ENCODE results near the gene AGR2.

The AGR2 gene

DNA sequence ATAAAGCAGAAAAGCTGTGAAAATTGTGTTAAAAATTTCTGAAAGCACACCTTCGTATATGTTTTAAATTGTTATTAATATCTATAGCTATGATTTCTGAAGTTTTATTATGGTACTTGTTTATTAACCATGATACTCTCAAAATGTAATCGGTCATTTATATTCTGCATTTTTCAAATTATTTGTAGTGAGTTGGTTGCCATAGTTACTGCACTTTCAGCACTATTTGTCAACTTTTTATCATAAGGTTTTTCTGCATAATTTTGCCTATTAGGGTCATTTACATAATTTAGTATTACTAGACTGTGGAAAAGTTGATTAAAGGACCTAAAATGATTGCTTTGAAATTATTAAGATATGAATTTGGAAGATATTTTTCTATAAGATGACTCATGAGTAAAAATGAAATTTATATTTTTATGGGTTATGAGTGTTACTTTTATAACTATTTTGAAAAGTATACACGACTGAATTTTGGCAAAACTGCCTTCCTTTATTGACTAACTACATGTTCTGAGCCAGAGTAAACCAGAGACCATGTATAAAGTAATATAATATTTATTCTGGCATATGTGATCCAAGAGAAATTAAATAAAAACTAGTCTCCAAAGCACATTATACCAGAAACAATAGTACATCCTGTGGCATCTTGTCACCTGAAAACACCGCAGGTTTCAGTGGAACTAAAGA lies 7.9 kb upstream of the AGR2 start:
- DNase-seq (ENCODE audit: low read depth), result no peak

DNA sequence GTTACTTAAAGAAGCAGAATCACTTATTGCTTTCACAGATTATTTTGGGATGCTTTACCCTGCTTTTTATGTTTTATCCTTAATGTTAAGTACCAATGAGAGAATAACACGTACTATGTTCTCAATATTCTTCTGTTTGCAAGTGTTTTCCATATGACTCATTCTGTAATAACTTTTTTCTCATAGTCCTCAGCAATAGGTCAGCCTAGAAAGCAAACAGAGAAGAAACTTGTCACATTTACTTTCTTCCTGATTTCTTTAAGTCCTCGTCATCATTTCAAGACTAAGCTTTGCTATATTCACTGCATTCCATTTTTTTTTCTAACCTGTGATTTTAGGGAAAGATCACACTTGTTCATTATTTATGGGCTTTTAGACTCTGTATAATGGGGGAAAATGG lies 6.8 kb upstream of the AGR2 start:
- DNase-seq (ENCODE audit: low read depth), result no peak

DNA sequence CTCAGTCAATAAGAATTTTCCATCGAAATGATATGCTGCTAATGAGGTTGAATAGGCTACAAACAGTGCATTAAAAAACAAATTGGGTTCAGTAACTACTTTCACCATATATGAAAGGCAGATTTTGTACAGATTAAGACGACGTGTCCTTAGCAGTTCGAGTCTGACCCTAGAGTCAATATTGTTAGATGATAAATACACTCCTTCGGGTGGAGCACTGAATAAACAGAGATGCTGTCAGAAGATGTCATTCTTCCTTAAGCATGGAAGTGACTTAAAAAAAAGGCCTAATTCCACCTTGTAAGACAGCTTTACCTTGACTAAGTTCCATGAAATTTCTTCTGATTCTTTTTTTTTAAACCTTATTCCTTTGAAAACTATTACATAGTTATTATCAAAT lies 5.8 kb upstream of the AGR2 start:
- no peak for DNase-seq (ENCODE audit: low read depth)

DNA sequence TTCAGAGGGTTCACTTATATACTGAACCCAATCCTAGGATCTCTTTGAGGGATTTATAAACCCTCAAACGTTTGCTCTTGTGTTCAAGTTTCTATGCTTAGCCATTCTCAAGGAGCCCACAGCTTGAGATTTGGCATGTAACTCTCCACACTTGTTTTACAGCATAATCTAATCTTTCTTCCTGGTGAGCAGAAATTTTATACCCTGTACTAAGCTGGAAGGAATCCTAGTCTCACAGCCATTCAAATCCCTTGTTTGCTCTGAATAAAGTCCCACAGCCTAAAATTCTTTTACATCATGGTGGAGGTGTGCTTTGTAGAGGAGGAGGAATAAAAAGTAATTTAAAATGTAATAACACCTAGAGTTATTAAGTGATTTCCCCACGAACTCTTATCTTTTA lies 5.3 kb upstream of the AGR2 start:
- DNase-seq (ENCODE audit: low read depth), result no peak

DNA sequence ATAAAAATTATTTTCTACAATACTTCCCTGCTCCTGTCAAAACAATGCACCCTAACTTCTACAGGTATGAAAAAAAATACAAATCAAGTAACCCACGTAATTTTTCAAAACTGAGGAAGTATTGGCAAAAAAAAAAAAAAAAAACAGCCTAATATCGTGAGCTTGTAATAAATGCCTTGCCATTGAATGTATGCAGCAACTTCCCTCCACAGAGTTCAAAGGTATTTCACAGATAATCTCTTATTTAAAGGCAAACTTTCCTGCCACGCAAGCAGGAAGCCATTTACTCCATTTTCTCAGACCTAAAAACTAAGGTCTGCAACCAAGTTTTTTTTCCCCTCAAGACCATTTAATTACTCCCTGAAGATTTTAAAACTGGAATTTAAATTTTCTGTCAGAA lies 642 bp upstream of the AGR2 start:
- no peak for DNase-seq (ENCODE audit: low read depth)

DNA sequence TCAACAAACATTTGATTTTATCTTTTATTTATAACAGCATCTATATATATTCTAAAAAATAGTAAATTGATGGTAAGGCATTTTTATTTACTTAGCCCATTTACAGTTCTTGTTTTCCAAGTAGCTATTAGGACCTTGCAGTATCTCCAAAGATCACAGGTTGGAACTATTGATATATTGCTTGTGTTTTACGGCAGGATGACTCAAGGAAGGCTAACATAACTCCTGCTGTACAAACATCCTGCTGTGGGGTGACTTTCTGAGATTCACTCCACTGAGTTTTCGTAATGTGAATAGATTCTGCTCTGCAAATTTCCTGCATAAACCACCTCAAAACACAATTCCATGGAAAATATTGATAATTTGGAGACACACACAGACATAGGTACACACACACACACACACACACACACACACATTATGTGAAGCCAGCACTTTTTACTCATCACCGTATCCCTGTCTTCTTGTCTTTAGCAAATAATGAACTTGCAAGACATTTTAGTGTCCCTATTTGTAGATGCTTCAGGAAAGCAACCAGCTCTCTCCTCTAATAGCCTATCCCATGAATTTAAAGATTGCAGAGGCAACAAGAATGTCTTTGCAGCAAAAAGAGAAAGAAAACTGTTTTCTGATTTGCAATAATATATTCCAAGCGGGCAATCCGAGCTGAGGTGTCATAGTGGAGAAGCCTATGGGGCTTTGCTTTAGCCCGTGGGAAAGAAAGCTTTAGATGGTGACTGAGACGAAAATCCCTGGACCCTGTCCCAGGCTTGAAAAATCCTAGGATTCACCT lies 722 bp downstream of the AGR2 start:
- DNase-seq (ENCODE audit: low read depth), result no peak

DNA sequence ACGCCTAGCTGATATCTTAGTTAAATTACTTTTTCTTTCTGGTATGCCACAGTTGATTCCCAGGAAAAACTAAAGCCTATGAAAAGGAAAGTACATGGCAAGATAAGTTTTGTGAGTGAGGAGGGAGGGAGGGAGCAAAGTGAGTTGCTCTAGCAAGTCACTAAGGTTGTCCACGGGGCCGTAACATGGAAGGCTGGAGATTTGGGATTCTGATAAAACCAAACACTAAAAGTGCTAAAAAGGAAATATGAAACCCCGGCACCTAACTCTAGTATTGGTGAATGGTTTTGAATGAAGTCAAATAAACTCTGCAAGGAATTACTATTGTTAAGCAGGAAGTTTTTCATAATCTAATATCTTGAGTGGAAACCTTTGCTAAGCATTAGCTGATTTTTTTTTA lies 1.7 kb downstream of the AGR2 start:
- no peak for DNase-seq (ENCODE audit: low read depth)

DNA sequence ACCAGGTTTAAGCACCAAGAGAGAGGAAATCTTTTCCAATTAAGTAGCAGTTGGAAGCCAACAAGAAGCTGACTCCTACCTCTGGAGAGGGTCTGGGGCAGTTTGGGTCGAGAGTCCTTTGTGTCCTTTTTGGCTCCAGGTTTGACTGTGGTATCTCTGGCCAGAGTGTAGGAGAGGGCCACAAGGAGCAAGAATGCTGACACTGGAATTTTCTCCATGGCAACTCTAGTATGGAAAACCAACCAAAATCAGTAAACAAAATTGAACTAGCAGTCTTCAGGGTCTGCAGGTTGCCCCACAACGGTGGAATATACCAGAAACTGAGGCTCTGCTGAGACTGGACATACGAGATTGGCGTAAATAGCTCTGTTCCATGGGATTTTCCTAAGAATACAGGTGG lies 3.2 kb downstream of the AGR2 start:
- no peak for DNase-seq (ENCODE audit: low read depth)

DNA sequence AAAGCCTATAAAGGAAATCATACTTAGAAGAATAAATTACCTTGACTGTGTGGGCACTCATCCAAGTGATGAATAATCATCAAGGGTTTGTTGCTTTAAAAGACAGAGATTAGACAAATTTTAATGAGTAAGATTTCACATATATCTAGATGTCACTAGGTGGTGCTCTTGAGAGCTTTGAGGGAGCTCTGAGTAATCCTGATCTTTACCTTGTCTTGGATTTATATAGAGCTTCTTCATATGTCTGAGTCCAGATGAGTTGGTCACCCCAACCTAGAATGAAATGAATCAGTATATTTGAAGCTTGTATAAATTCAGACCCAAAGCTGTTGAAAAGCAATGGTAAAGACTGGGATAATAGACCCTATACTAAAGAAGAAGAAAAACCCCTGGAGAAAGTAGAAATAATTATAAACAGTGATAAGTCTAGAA lies 3.7 kb downstream of the AGR2 start:
- DNase-seq (ENCODE audit: low read depth), result no peak

DNA sequence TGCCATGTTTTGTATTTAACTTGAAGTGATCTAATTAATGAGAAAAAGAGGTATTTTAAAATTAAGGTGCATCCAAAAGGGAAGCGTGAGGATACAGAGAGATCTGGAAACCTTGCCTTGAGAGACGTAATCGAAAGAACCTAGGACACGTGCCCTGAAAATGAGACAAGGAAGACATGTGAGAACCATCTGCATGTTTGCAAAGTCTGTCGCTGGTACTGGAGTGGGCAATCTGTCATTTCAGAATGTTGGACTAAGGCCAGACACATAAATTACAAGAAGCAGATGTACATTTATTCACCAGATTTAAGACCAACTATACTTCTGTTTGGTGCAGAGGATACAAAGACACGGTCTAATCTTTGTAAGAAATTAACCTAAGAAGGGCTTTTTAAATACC lies 9.2 kb downstream of the AGR2 start:
- DNase-seq (ENCODE audit: low read depth), result no peak

DNA sequence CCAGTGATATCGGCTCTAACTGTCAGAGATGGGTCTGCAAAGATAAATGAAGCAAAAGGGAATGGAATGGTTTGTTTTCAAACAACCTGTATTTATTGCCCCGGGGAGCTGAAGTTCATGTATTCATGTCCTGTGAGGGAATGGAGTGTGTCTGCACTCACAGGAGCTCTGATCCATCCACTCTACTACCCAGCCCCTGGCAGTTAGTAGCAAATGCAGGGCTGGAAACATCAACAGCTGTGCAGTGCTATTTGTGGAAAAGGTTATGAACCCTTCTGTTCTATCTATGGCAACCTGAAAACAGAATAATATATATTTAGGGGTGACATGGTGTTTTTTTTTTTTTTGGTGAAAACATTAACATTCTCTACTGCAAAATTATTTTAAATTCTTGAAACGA lies 9.8 kb downstream of the AGR2 start:
- DNase-seq (ENCODE audit: low read depth), result no peak

DNA sequence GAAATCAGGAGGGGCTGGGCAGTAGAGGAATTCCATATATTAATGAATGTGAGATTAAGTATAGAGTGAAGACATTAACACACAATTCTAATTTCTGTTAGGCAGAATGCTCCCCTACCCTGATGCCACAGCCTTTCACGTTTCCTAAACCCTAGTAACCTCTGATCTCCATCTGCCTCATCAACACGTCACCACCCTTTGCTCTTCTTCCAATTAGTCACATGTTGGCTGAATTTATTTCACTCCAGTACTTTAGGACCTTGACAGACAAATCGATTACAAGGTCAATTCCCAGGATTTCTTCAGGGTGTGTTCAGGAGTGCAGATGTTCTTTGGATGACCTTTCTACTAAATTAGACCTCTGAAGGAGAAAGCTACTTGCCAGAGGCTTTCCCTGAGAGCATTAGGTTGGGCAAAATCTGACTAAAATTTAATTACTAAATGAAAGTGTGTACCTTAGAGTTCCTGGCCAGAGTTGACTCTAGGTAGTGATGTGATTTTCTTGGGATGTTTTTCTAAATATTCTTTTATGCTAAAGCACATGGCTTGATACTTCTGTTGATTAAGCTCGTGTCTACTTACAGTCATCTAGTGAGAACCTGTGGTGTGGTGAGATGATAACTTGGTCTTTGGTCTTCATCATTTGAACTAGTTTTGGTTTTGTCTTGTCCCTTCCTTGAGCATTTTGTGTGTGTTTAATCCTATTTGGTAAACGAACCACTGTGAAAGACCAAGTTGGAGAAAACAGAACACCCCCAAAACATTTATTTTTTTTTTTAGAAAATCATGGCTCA lies 12.7 kb downstream of the AGR2 start:
- no peak for DNase-seq (ENCODE audit: low read depth)

DNA sequence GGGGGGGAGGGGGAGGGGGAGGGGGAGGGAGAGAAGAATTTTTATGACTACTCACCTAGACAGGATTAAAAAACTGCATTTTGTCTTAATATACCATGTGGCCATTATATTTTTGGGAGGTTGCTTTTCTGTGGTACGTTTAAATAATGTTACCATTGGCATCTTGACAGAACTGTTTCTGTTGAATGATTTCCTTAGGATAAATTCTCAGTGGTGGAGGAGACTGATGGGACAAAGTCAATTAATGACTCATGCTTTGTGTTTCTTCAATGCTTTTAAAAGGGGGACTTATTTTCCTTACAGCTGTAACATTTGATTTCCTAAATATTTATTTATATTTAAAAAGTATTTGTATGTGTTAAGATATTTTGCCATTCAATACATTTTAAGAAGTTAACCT lies 13.7 kb downstream of the AGR2 start:
- DNase-seq (ENCODE audit: low read depth), result no peak

DNA sequence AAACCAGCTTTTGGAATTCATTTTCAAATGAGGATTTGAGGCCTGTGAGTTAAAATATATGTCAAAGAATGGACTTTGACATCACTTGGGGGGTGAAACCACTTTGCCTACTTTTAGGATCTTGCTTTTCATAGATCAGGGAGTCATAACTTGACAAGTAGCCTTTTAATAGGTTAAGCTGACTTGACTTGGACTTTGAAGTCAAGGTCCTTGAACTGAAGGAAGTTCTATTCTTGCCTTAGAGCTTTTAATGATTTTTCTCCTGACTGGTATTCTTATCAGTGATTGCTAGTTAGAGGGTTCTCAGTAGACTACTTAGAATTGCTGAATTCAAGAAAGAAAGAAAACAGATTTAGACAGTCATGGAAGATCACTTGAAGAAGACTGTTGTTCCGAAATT lies 17.7 kb downstream of the AGR2 start:
- DNase-seq (ENCODE audit: low read depth), result no peak

DNA sequence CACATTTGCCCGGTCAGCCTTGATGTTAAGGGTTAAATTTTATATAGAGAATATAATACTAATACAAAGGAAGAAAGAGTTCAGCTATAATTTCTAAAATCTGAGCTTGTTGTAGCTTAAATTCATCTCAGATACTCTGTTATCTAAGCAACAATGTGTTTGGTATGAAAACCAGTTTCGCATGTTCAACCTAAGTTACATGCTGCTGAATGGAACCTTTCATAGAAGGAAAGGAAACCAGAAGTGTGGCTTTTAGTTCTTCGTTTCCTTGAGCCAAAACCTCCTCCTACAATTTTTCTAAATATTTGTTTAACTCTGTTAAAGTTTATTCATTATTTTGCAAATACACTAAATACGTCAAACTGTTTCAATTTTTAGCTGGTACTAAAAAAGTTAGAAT lies 18.5 kb downstream of the AGR2 start:
- no peak for DNase-seq (ENCODE audit: low read depth)

DNA sequence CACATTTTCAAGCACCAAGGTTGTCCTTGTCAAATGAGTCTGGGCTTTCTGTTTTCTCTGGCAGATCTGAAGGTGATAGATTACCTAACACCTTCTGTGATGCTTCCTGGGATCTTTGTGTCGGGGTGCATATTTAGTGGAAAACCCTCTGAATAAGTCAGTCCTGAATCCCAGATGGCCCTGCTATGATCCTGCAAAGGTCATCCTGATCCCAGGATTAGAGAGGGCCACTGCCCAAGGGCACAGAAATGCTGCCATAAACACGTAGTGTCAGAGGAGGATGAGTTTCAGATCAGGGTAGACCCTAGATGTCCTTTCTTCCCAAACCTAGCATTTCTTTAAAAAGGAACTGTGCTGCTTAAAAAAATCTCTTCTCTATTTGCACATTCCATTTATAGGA lies 19.0 kb downstream of the AGR2 start:
- DNase-seq (ENCODE audit: low read depth), result no peak

DNA sequence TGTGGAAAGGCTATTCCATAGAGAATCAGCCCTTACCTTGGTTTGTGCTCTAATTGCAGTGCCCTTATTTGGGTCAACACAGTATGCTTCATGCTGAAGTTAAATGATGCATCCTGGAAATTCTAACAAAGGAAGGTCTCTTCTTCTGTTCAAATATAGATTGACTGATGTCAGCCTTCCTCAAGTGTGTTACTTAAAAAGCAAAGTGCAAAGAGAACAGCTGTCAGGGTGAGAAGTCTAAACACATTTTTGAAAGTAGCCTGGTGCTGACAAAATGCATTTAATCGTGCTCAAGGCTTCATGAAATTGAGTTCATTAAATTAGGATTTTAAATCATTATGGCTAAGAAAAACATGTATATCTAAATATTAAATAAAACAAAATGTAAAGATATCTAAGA lies 19.5 kb downstream of the AGR2 start:
- no peak for DNase-seq (ENCODE audit: low read depth)

DNA sequence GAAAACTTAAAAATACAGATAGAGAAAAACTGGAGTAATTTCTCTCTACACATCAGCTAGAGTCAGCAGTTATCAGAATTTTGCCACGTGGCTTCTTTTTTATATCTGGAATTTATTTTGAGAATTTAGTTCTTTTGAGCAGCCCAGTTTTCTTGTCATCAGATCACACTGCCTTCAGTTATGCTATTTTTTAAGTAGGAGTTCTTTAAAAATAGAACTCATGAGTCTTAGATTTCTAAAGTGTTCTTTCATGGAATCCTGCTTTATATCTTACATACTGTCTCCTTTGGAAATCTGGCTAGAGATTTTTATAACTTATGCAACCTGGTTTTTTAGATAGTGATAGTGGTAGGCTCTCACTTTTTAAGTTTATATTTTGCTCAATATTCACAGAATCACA lies 24.2 kb downstream of the AGR2 start:
- DNase-seq (ENCODE audit: low read depth), result no peak

DNA sequence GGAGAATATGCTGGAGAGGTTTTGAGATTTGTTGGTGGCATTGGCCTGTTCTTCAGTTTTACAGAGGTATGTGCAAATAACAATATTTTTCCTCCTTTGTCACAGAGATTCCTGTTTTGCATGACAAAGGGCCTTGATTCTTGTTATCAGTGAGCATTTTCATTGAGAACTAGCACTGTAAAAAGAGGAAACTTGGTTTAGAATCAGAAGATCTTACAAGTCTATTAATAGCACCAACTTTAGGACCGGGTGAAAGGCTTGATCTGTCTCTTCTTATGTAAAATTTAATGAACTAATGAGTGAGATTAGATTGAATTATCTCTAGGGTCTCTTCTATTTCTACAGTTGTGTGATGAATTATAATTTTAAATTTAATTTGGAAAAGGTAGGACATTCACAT lies 25.7 kb downstream of the AGR2 start:
- DNase-seq (ENCODE audit: low read depth), result no peak

DNA sequence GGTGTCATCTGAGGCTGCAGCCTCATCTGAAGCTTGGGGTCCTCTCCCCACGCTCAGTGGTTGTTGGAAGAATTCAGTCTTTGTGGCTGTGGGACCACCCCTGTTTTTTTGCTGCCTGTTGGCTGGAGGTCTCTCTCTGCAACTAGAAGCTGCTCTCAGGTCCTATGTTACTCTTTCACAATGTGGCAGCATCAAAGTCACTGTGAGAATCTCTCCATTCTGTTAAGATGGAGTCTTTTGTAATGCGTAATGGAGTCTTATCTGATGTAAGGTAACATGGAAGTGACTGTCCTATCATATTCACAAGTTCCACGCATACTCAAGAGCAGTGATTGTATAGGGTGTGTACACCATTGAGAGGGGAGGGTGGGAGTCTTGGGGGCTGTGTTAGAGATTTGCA lies 26.3 kb downstream of the AGR2 start:
- no peak for DNase-seq (ENCODE audit: low read depth)

DNA sequence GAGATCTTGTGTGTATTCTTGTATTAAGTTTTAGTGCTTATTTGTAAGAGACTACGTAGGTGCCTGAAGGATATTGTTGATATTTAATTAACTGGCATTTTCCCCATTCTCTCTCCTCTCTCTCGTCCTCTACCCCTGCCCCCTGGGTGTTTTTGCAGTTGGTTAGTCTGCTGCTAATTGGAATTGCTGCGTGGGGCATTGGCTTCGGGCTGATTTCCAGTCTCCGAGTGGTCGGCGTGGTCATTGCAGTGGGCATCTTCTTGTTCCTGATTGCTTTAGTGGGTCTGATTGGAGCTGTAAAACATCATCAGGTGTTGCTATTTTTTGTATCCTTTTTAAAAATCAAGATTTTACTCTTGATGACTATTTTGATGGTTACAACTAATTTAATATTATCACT lies 28.7 kb downstream of the AGR2 start:
- no peak for DNase-seq (ENCODE audit: low read depth)

DNA sequence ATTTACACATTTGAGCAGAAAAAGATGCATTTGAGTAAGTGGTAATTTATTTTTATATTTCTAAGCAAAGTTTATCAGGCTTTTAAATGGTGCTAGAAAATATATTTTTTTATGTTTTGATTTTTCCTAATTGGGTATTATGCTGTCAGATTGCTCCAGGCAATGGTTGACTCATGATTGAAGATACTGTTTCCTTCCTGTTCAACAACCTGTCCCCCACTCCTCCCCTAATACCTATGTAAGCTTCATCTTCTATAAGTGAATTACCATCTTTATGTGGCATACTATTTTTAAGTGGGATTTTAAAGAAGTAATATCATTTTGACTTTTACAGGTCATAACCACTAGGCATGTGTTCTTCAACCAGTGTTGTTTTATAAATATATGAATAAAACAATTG lies 29.8 kb downstream of the AGR2 start:
- no peak for DNase-seq (ENCODE audit: low read depth)

DNA sequence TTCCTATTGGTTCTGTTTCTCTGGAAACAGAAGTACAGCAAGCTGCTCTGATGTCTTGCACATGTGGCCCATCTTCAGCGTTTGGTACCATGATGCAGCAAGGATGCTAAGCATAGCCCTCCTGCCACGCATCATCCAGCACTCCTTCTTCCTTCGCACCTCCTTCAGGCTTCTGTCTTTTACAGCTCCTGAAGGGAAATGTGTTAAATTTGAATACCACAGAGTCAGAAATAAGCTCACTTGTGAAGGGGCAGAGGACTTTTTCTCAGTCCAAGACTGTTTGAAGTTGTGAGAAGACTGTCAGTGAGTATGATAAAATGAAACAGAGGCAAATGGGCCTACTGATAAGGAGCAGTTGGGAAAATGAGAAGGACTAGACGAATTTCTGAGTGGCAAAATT lies 30.5 kb downstream of the AGR2 start:
- no peak for DNase-seq (ENCODE audit: low read depth)
